NCI-H446 (cell line): ENCODE measurements around the gene NTNG2.

ENCODE experiments used
- DNase-seq, 2 experiments: peaks; one replicate each; lab custom pipeline; 2025; lab: John Stamatoyannopoulos, UW

NTNG2 gene

DNA sequence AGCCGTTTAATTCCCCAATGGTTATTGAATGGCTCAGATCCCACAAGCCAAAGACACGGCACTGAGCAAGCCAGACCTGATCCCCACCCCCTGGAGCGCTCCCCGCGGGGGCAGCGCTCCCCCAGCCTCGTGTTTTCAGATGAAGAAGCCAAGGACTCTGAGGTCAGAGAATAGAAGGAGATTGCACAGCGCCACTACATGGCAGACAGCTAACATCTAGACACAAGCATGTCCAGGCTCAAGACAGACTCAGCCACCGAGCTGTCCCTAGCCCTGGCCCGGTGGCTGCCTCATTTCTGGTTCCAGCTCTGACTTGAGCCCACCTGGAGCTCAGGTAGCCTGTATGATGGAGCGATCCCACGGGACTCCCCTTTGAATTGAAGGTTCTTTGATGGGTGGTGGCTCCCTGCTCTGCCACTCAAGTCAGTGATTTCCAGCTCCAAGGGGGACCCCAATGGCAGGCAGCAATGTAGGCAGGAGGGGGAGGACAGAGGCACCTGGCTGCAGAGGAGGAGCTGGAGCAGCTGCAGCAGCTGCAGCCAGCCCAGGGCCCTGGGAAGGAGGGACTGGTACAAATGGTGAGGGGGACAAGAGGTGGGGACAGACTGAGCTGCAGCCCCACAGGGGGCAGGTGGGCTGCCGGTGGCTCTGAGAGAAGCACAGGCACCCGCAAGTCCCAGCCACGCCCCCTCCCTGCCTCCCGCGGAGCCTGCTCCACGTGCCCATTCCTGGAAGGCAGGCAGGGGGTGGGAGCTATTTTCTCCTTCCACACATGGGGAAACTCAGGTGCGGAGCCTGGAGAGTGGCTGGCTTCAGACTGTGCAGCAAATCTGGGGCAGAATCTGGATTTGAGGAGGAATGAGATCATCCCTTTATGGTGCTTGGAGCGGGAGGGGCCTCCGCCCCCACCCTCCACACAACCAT, 40.2 kb downstream of the NTNG2 start:
- DNase-seq: no peak

DNA sequence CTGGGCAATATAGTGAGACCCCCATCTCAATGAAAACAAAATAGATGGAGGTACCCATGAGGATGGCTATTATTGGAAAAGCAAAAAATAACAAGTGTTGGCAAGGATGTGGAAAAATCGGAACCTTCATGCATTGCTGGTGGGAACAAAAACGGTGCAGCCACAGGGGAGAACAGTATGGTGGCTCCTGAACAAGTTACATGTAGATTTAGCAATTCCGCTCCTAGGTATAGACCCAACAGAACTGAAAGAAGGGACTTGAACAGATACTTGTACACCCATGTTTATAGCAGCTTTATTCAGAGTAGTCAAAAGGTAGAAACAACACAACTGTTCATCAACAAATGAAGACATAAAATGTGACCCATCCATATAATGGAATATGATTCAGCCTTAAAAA, 43.0 kb downstream of the NTNG2 start:
- no peak for DNase-seq

DNA sequence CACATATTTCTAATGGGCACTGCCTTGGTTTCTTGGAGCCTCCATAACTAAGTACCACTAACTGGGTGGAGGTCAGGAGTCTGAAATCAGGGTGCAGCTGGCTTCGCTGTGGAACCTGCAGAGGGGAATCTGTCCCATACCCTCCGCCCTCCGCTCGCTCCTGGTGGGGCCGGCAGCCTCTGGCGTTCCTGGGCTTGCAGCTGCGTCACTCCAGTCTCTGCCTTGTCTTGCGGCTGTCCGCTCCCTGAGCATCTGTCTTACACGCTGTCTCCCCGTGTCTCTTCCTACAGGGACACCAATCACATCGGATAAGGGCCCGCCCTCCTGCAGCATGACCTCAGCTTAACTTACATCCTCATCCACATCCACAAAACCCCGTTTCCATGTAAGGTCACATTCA, 45.4 kb downstream of the NTNG2 start:
- DNase-seq: no peak

DNA sequence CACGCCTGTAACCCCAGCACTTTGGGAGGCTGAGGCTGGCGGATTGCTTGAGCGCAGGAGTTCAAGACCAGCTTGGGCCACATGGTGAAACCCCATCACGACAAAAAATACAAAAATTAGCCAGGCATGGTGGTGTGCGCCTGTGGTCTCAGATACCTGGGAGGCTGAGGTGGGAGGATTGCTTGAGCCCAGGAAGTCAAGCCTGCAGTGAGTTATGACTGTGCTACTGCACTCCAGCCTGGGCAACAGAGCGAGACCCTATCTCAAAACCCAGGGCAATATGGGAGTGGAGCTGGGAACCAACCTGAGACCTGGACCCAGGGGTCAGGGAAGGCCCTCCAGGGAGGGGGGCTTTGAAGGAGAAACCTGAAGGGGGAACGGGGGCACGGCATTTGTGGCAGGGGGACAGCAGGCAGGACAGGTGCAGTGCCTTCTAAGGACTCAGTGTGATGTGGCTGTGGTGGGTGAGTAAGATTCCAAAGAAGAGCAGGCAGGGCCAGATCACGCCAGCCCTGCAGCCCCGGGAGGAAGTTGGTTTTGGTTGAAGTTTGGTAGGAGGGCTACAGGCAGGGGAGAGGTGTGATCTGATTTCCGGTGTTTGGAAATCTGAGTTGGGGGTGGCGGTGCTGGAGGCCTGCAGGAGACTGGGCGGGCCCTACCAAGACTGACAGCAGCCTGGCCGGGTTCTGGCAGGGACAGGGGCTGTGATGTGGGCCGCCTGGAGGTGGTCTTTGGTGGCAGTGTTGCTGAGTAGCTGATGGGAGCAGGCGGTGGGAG, 46.2 kb downstream of the NTNG2 start:
- no peak for DNase-seq

DNA sequence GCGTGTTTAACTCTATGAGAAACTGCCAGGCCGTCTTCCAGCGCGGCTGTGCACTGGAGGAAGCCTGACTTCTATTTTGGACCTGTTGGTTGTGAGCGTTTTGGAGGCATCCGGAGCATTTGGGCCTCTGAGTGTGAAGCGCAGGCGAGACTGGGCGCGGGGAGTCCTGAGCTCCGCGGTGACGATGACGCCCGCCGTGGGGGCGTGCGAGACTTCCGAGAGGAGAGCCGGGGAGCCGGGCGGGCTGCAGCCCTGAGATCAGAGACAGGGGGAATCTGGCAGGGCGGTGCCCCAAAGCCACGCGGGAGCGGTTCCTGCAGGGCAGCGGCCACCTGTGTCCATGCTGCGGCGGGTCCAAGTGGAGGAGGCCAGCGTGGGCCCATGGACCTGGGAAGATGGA, 47.4 kb downstream of the NTNG2 start:
- no peak for DNase-seq

DNA sequence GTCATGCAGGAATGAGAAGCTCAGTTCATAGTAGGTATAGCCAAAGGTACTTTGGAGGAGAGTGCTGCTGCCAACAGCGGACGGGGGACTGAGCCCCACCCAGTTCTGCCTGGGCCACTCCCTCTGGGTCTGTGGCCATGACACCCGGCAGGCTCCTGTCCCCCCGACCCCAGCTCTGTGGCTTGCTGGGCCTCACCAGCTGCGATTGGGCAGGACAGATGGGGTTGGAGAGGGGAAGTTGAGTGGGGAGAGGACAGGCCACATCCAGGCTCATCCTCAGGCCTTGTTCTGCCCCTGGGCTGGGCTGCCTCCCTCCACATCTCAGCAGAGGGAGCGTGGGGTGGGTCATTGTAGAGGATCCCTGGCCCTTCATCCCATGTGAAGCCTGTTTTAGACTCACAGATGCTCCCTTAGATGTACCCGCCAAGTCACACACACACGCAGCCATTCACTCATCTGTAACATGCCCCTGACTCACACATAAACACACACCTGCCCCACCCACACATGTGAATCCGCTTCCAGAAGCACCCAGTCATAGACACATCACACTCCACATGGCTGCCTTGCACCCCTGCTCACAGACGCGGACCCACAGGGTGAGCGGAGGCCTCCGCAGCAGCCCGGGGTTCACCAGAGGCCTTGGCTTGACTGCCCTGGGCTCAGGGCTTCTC, 48.8 kb downstream of the NTNG2 start:
- no peak for DNase-seq

DNA sequence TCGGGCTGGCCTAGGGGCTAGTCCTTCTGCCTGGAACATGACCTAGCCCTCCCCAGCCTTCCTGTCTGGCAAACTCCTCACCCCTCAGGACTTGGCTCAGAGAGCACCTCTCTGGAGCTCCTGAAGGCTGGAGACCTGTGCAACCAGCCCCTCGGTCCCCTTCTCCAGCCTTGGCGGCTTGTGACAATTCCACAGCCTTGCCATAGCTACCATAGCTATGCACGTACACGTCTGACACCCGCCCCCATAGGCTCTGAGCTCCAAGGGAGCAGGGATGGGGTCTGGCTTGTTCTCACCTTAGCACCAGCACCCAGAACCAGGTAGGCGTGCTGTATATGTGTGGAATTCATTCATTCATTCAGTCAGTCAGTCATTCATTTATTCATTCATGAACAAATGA, 49.7 kb downstream of the NTNG2 start:
- no peak for DNase-seq

DNA sequence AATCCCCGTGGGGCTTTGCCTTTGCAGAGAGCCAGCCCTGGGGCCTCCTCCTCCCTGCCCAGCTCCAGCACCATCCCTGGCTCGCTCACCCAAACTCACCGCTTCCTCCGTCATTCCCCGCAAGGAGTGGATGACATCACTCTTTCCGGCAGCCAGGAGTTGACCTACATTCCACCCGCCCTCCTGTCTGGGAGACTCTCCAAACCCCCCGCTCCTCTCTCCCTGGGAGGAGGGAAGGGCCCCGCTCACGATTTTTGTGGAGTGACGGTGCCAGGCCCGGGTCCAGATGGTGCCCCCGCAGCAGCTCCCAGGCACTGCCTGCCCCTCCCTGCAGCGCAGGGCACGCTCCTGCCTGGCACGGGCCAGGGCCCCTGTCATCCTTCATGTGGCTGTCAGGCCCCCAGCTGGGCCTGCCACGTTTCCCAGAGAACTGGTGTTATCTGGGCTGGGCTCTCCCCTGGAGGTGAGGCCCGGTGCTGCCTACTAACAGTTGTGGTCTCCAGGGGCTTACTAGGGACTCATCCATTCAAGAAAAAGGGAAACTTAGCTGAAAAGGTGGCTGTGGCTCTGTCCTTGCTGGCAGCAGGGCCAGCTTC, 52.3 kb downstream of the NTNG2 start:
- DNase-seq: peak; percentile 81 to 89

DNA sequence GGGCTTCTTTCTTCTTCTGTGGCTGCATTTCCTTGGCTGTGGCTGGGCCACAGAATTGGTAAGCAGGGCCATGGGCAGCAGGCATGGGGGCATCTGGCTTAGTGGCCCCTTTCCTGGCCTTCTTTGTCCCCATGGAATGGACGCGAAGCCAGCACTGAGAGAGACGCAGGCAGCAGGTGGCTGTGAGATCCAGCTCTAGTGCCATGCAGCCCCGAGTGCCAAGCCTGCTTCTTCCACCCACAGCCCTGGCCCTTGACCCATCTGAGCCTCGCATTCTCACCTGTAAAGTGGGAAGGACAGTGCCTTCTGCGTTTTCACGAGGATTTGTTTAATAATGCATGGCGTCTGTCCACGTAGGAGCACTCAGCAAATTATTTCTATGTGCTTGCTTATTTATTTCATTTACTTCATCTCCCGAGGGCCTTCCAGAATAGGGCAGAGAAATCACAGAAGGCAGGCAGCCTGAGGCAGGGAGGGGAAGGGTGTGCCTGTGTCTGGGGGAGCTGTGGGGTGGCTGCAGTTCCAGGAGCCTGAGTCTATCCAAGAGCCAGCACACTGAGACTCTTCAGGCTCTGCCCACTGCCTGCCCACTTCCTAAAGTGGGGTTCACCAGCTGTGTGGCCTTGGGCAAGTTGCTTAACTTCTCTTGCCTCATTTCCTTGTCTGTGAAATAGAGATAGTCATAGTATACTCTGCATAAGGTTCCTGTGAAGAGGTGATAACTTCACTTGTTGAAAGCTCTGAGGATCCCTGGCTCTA, 55.2 kb downstream of the NTNG2 start:
- no peak for DNase-seq

DNA sequence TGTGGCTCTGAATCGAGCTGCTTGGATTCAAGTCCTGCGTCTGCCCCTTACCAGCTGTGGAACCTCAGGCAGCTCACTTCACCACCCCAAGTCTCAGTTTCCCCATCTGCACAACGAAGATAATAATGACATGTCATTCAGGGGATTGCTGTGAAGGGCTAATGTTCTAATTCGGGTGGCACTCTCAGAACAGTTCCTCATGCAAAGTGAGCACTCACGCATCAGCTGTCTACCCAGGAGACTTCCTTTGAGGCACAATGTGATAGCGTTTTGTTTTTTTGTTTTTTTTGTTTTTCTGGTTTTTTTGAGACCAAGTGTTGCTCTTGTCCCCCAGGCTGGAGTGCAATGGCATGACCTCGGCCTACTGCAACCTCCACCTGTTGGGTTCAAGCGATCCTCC, 56.4 kb downstream of the NTNG2 start:
- no peak for DNase-seq

DNA sequence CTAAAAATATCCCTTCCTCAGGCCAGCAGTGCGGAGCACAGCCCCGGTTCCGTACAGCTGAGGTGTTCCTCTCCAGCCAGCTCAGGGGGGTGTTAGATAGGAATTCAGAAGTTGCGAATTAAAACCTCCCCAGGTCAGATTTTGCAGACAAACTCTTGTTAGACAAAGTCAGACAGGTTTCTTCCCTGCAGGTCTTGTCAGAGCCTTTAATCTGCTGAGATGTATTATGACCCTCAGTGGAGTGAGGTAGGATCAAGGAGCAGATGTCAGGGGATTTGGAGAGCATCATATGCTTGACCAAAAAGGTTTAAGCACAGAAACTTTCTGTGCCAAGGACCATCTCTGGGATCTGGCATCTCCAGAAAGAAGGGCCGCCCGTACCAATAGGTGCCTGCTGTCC, 60.1 kb downstream of the NTNG2 start:
- no peak for DNase-seq

DNA sequence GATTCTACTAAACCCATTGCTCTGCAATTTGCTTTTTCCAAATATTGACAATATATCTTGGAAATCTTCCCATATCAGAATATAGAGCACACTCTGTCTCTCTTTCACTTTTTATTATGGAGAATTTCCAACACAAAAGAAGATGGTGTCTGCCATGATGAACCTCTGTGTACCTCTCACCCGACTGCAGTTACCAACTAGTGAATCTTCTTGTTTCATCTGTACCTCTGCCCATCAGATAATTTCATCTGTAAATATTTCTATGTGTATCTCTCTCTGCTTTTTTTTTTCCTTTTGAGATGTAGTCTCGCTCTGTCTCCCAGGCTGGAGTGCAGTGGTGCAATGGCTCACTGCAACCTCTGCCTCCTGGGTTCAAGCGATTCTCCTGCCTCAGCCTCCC, 62.8 kb downstream of the NTNG2 start:
- DNase-seq: no peak

DNA sequence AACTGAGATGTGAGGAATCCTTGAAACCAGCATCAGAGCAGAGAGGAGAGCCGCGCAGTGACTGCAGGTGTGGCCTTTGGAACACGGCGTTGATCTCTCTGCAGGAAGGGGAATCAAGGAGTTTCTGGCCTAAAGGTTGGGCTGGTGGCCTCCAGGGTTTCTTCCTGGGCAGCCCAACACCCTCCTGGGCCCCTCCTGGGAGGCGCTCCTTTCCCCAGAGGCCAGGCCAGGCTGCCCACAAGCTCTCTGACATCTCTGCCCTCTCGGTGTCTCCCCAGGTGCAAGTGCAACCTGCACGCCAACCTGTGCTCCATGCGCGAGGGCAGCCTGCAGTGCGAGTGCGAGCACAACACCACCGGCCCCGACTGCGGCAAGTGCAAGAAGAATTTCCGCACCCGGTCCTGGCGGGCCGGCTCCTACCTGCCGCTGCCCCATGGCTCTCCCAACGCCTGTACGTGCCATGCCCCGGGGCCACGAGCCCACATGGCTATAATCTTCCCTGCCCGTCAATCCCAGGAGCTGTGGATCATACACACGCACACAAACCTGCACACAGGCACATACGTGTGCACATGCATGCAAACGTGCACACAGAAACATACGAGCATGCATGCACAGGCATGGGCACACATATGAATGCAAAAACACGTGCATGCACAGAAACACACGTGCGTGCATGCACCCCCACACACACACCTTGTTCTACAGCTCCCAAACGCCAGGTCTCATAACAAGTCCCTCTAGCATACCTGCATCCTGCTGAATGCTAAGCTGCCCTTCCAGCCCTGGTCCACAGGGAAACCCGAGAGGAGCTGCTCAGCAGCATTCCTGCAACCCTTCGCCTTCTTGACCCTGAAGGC, 64.9 kb downstream of the NTNG2 start:
- no peak for DNase-seq

DNA sequence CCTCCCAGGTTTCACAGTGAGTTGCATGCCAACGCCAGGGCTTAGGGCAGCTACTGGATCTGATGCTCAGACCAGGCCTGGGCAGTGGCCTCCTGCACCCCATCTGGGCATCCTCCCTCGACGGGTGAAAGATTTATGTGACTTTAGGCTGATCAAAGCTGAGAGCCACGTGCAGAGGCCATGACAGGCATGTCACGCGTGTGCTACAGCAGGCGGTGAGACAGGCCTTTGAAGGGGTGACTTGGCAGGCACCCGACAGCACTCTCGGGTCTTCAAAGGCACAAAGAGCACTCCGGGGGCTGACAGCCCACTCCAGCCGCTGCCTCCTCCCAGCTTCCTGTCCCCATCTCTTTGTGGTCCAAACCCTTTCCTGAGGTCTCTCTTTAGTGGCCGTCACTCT, 66.2 kb downstream of the NTNG2 start:
- no peak for DNase-seq

DNA sequence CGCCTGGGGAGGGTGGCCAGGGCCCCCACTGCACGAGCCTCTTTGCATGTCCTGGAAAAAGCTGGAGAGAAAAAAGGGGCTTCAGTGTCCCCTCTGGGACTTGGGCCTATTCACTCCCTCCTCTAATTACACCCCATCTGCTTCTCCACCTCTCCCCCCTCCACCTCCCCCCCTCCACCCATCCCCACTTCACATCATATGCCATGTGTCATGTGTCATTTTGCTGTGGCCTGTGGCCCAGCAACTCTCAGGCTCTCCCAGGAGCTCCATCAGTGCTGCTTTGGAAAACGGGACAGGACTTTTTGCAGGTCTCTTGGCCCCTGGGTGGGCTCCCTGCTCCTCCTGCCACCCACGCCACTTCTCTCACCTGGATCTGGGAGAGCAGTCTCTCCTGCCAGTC, 68.7 kb downstream of the NTNG2 start:
- DNase-seq: no peak

DNA sequence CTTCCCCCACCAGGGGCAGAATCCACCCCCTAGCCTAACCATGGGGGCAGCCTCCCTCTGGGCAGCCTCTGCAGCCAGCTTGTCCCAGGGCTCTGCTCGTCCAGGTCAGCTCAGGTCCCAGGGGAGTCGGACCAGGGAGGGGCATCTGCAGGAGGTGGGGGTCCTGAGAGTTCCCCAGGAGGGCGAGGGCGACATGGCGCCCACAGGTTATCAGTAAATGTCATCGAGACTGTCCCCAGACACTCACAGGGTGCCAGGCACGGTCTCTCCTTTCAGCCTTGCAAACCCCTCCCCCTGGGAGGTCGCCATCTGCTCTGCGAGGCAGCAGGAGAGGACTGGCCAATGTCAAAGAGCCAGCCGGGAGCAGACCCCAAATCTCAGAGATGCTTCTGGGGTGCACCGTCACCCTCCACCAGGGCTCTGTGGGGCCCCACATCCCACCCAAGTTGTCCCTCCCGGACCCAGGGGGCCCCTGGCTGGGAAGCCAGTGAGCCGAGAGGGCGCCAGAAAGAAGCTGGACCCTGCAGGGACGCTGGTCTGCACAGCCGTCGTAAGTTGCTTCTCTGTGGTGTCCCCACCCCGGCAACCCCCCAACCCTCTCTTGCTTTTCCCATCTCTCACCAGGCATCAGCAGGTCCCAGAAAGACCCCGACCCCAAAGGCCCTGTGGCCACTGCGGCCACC, 69.3 kb downstream of the NTNG2 start:
- DNase-seq: no peak

DNA sequence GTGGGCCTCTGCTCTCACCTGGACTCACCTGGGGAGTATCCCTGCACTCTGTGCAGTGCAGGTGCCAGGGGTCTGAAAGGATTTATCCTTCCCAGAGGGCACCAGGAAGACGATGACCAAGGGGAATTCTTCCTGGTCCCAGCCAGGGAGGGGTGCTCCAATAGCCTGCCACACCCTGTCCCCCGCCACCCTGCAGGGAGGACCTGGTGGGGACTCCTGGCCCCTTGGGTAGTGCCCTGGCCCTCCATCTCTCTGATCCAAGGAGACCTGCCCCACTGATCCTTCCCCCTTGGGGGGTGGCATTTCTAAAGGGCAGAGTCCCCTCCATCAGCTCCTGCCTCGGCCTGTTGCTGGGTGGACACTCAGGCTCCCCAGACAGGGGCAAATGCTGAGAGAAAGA, 70.7 kb downstream of the NTNG2 start:
- no peak for DNase-seq

DNA sequence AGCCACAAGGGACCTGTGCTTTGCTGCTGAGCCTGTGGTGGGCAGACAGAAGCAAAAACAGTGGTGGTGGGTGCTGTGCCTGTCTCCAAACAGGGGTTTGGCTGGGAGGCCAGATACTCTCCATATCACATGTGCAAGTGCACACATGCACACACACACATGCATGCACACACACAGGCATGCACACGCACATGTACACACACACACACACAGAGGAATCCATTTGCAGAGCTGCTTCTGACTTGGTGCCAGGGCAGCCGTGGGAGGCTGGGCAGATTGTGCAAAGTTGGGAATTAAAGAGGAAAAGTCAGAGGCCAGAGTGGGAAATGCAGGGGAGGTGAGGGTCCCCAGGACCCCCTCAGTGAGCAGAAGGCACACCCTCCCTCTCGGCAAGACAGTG, 71.3 kb downstream of the NTNG2 start:
- DNase-seq: no peak

DNA sequence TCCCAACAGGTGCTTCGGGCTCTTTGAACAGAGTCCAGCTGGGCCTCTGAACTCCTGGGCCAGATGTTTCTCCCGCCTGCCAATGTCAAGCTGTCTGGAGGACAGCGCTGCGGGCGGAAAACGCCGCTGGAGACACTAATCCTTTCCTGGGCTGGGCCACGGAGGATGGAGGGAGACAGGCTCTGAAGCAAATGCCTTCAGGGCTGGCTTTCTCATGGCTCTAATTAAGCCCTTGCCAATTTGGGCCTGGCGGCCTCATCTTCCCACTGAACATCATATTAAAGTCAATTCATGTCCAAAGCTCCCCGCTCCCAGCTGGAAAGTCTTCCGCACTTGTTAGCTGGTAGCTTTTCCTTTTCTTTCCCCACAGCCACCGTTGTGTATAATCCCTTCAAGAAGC, 72.7 kb downstream of the NTNG2 start:
- DNase-seq: no peak

DNA sequence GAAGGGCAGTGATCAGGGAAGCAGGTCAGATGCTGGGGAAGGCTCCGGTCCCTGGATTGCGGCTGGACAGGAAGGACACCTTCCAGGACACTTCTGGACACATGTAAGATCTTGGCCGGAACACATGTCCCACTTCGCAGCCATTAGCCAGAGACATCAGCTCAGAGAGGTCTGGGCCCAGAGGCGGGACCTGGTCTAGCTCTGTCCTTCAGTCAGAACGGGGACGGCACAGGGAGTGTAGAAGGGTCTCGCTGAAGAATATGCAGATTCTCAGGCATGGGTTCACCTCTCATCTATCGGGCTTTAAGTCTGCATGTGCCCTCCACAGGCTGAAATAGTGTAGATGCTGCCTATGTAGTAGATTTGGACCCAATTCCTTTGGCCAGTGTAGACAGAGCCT, 73.3 kb downstream of the NTNG2 start:
- DNase-seq: no peak
